ENCODE results near the gene AZU1.

The AZU1 gene, protein sequence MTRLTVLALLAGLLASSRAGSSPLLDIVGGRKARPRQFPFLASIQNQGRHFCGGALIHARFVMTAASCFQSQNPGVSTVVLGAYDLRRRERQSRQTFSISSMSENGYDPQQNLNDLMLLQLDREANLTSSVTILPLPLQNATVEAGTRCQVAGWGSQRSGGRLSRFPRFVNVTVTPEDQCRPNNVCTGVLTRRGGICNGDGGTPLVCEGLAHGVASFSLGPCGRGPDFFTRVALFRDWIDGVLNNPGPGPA

DNA sequence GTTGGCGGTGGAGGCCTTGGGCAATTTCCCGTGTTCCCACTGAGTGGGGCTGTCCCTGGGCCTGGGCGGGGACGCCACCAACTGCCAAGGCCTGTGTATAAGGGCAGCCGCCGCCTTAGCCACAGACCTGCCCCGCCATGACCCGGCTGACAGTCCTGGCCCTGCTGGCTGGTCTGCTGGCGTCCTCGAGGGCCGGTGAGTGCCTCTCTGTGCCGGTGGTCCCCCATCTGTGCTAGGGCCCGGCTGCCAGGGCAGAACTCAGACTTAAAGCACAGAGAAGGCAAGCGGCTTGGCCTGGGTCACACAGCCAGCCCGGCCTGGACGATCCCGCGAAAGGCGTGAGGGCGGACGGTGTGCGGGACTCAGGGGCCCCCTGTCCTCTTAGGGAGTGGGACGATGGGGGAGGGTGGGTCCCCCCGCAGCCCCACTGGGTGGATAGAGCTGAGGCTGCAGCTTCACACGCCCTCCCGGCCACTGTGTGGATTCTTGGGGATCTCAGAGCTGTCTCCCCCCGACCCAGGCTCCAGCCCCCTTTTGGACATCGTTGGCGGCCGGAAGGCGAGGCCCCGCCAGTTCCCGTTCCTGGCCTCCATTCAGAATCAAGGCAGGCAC, at the start of gene AZU1:
TSS of gene AZU1 (plus strand) at position 128 of the 612 bp plus-strand sequence. CDS start at position 138, 10 bp downstream.
- no peak for DNase-seq (ENCODE audit: low spot score)

DNA sequence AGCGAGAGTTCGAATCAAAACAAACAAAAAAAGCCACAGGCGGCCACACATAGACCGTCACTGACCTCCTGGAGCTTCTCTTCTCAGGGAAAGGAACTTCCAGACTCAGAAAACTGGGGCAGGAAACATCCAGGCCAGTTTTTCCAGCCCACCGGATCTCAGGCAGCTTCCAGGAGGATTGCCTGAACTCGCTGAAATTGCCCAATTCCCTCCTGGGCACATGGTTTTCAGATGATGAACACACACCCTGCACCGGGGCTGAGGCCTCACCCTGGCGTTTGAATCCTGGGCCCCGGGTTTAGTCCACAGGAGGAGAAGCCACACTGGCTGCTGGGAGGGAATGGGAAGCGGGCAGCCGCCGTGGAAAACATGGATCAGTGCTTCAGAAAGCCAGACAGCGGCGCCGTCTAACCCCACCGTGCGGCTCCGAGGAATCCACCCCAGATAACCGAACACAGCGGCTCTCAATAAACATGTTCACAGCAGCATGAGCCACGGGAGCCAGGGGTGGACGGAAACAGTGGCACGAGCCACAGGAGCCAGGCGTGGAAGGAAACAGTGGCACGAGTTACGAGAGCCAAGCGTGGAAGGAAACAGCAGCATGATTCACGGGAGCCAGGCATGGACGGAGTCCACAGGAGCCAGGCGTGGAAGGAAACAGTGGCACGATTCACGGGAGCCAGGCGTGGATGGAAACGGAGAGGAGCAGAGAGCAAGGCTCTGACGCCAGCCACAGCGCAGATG, 48.6 kb upstream of the AZU1 start:
- DNase-seq (ENCODE audit: low spot score), result peak; percentile 80

DNA sequence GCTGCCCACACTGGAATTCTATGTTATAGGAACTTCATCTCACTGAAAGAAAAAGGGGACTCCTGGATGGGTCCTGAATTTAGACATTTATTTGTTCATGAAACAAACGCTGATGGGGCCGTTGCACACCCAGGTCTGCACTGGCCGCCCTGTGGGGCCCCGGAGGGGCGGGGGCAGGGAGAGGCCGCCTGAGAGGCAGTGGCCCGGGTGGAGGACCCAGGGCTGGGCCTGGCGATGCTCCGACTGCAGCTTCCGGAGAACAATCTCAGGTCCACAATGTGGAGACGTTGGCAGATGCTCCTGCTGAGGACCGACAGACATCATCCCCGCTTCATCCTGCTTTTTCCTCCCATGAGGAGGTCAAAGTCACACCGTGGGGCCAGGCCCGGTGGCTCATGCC, 46.7 kb upstream of the AZU1 start:
- DNase-seq (ENCODE audit: low spot score), result no peak

DNA sequence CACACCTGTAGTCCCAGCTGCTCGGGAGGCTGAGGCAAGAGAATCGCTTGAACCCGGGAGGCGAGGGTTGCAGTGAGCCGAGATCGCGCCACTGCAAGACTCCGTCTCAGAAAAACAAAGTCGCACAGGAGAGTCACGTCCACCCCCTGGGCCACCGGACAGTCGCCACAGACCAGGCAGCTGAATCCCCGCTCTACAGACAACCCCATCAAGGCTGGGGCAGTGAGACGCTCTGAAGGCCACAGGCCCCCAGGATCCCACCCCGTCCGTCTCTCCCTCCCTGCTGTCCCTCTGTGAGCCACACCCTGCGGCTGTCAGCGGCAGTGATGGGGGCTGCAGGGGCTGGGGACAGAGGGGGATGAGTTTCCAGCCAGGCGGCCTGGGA, 45.8 kb upstream of the AZU1 start:
- no peak for DNase-seq (ENCODE audit: low spot score)

DNA sequence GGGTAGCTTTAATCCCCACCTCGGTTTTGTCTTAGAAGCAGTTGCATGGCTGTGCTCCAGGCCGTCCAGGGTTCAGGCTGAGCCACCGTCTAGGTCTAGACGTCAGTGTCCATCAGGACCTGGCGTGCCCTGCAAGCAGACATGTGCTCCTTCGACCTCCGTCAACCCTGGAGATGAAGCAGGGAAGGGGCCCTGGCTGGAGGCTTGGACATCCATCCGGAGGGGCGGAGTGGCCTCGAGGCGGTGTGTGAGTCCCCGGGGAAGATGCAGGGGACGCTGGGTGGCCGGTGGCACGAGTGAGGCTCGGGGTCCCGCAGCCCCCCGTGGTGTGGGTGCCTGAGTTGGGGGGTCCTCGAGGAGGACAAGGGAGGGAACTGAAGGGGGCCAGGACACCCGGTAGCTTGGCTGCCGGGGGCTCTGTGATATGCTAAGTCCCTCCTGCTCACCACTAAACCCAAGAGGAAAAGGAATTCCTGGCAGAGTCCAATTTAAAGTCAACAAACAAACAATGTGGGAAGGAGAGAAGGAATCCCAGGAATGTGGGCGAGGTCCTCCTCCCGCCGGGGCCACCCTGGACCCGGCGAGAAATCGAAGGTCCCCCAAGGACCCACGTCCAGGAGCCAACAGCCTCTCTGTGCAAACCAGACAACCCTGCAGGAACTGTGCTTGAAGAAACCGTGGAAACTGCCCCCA, 45.3 kb upstream of the AZU1 start:
- peak; percentile 70 for DNase-seq (ENCODE audit: low spot score)

DNA sequence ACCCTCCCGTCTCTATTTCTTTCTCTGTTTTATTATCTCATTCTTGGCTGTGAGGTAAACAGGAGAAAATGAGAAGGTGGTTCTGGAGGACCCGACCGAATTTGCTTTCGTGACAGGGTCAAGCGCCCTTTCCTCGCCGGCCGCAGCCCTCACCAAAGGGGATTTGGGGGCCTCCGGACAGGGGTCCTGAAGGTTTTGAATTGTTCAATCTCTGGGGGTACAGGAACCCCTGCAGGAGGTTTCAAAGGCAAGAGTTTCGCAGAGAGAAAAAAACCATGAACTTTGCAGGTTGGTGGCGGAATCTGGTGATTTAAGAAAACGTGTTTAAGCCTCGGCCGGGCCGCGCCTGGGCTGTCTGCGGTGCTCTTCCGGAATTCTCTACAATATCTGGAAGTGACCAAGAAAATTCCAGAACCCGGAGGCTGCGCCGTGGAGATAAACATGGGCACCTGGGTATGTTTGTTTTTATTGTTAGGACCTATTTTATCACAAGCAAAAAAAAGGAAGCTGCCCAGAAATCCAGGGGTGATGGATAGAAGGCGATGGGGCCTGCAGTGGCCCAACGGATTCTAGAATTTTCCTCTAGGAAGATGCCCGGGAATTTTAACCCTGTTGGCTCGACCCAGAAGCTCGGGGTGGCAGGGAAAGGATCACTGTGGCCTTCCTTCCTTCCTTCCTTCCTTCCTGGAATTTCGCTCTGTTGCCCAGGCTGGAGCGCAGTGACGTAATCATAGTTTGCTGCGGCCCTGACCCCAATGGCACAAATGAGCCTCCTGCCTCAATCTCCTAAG, 44.6 kb upstream of the AZU1 start:
- DNase-seq (ENCODE audit: low spot score), result no peak

DNA sequence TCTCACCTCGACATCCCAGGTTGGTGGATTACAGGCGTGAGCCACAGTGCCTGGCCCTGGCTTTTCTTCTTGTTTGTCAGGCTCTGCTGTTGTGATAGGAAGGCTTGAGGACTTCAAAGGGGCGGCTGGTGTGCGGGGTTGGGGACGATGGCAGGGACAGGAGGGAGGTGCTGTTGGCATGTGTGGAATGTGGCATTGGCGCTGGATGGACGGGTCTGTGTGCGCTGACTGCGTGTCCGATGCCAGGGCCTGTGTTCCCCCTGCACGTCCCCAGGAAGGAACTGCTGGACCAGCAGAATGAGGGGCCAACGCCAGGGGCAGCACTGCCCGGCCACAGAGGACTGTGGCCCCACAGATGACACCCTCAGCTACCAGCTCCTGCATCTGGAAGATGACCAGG, 43.1 kb upstream of the AZU1 start:
- no peak for DNase-seq (ENCODE audit: low spot score)

DNA sequence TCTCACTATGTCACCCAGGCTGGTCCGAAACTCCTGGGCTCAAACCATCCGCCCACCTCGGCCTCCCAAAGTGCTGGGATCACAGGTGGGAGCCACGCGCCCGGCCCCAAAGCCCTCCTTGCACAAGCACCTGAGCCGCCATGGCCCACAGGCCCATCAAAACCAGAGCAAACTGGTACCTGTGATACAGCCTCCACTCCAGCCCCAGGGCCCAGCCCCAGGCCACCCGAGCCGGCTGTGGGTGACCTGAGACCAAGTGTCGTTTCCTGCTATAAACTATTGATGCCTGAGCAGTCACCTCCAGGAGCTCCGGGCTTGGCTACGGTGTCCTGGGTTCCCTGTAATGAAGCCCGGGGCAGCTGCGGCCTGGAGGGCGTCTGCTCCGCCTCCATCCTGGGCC, 40.1 kb upstream of the AZU1 start:
- no peak for DNase-seq (ENCODE audit: low spot score)

DNA sequence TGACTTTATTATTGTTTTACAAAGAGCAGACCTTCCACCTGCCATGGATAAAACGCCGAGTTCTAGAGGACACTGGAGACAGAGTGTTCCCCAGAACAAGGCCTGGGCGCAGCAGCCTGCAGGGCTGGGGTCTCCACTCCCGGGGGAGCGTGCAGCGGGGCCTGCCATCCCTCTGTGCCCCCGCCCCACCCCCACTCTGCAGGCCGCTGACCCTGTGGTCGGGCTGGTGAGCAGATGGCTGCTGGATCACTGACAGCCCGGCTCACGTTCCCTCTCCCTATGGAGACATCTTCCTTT, 39.0 kb upstream of the AZU1 start:
- no peak for DNase-seq (ENCODE audit: low spot score)

DNA sequence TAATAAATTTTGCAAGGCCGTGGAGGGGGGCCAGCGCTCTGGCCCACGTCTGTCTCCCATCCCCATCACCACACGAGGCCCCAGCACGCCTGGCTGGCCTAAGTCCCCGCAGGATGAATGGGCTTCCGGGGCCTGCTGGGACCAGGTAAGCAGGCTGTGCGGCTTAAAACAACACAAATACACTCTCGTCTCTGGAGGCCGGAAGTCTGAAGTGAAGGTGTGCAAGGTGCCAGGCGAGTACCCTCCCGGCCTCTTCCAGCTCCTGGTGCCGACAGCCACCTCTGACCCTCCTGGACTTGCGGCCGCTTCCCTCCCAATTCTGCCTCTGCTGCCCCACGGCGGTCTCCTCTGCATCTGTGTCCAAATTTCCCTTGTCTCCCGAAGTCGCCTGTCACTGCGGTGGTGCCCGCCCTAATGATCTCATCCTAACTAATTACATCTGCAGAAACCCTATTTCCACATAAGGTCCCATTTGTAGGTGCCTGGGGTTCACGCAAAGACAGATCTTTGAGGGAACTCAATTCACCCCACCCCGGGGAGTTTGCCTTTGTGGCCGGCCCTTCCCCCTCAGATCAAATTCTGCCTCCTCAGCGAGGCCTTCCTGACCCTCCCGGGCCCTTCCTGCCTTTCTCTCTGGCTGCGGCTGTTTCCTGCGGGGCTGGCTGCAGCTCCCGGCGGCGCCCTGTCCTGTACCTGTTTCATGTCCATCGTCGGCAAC, 38.5 kb upstream of the AZU1 start:
- no peak for DNase-seq (ENCODE audit: low spot score)

DNA sequence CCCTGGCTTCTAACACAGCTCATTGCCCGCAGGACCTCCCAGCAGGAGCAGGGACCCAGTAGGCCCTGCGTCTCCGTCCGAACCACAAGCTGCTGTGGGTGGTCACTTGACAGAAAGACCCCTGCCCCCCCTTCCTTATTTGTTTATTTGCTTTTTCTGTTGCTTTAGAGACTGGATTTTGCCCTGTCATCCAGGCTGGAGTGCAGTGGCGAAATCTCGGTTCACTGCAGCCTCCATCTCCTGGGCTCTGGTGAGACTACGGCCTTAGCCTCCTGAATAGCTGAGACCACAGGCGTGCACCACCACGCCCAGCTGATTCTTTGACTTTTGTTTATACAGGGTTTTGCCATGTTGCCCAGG, 38.0 kb upstream of the AZU1 start:
- DNase-seq (ENCODE audit: low spot score), result no peak

DNA sequence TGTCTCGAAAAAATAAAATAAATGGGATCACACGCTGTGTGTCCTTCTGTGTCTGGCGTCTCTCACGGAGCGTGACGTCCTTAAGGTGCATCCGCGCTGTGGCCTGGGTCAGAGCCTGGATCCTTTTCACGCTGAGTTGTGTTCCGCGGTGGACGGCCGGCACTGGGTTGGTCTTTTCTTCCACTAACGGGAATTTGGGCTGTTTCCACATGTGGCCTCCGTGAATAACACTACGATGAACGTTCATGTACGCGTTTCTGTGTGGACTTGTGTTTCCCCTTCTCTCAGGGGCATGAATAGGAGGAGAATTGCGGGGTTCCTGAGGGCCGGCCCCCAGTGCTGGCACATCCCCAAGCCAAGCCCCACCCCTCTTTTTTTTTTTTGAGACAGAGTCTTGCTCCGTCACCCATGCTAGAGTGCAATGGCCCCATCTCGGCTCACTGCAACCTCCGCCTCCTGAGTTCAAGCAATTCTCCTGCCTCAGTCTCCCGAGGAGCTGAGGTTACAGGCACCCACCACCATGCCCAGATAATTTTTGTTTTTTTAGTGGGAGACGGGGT, 36.5 kb upstream of the AZU1 start:
- no peak for DNase-seq (ENCODE audit: low spot score)

DNA sequence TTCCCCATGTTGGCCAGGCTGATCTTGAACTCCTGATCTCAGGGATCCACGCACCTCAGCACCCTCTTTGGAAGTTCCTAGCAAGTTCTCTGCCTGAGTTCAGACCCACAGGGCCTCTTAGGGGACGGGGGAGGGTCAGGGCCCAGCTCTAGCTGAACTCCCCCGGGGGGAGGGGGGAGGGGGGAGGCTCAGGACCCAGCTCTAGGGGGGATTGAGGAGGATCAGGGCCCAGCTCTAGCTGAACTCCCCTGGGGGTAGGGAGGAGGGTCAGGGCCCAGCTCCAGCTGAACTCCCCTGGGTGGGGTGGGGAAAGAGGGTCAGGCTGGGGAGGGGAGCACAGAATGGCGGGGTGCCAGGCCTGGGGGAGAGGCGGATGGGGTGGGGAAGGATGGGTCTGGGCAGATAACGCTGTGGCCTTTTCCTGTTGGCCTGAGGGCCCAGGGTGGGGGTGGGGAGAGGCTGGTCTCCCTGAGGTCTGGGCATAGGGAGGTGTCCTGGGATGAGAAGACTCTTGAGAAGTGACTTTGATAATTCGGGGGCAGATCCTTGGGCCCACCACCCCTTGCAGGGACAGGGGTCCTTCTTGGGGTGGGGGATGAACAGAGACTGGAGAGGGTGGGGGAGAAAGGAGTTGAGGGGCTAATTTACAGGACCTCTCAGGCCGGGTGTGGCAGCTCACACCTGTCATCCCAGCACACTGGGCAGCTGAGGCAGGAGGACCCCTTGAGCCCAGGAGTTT, 35.9 kb upstream of the AZU1 start:
- DNase-seq (ENCODE audit: low spot score), result no peak

DNA sequence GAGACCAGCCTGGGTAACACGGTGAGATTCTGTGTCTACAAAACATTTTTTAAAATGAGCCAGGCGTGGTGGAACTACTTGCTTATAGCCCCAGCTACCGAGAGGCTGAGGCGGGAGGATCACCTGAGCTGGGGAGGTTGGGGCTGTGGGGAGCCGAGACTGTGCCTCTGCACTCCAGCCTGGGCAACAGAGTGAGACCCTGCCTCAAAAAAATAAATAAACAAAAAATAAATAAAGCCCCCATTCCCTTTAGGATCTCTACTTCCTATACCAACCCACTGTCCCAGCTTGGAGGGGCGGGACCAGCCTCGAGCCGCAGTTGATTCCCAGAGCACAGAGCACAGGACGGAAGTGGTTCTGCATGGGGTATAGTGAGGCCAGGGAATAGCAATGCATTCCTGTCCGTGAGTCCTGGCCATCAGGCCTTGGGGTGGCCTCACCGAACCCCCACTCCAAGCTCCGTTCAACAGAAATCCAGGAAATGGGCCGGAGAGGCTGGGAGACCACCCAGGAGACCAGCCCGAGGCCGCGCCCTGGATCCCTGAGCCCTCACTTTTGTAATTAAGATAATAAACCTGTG, 35.2 kb upstream of the AZU1 start:
- DNase-seq (ENCODE audit: low spot score), result no peak

DNA sequence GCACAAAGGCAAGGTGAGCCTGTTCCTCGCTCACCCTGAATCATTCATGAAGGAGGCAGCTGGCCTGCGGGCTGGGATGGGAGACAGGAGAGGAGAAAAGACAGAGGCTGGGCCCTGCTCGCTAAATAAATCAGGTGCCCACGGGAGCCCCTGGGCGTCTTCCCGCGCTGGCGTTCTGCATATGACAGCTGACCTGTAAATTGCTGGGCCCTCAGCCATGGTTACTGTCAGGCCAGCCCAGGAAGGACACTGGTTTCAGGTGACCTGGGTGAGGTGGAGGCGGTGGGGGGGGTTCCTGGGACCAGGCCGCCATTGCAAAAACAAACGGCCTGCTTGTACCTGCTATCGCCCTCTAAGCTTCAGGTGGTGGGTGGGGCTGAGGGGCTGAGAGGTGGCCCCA, 33.8 kb upstream of the AZU1 start:
- no peak for DNase-seq (ENCODE audit: low spot score)

DNA sequence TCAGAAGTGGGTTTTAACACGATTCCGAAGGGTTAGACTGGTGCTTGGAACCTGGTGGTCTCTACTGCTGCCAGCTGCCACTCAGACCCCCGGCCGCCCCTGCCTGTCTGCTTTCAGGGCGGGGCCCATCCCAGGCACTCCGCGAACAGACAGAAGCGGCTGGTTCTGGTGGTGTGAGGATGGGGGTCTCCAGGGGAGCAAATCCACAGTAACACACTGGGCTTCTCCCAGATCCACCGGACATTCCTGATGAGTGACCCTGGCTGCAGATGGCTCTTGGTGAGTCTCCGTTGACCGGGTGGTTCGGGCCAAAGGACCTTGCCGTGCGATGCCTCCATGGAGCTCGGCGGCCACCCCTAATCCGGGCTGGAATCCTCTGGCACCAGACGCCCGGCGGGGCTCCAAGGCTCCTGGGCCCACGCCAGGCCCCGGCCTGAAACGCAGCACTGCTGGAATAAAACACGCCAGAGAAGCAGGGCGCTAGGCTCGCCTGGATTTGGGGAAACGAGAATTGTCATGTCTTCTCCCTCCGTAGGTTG, 32.5 kb upstream of the AZU1 start:
- no peak for DNase-seq (ENCODE audit: low spot score)

DNA sequence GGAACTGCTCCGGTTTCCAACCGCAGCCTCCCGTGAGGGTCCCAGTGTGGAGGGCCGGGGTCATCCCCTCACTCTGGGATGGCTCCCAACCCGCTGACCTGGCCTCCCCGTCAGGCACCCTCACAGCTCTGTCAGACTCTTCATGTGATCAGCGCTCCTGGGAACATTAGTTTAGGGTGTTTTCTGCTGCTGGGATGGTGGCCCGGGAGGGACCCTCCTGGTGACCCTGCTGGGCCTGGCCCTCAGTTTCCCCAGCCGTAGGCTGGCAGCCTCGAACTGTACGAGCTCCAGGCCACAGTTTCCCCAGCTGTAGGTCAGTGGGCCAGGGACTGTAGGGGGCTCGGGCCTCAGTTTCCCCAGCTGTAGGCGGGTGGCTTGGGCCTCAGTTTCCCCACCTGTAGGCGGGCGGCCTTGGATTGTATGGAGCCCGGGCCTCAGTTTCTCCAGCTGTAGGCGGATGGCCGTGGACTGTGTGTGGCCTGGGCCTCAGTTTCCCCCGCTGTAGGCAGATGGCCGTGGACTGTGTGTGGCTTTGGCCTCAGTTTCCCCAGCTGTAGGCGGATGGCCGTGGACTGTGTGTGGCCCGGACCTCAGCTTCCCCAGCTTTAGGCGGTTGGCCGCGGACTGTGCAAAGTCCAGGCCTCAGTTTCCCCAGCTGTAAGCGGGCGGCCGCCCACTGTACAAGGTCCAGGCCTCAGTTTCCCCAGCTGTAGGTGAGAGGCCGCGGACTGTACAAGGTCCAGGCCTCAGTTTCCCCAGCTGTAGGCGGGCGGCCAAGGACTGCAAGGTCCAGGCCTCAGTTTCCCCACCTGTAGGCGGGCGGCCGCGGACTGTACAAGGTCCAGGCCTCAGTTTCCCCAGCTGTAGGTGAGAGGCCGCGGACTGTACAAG, 31.7 kb upstream of the AZU1 start:
- DNase-seq (ENCODE audit: low spot score), result no peak

DNA sequence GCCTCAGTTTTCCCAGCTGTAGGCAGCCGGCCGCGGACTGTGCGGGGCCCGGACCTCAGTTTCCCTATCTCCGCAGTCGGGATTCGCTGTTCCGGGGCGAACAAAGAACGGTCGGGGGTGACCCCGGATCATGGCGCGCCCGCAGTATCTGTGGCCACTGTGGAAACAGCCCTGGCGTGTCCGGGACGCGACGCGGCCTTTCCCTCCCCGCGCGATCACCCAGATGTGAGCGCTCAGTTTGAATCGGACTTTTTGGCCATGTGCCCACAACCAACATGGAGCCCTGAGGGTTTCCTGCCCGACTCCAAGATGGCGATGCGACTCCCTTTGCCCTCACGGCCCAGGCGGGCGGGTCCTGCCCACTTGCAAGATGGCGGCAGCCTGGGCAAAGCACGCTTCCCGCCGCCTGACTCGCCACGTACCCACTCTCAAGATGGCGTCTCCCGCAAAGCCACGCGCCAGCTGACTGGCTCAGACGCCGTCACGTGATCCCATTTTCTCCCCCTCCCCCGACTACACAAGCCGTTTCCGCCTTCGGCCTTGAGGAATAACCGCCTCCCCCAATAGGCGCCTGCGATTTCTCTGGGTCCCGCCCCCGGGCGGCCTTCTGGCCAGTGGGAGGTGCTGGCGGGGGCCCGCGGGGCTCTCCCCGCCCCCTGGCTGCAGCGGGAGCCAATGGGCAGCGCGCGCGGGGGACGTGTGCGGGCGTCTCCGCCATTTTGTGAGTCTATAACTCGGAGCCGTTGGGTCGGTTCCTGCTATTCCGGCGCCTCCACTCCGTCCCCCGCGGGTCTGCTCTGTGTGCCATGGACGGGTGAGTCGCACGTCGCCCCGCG, 30.7 kb upstream of the AZU1 start, which contains the start of gene PTBP1:
TSS of gene PTBP1 (plus strand) at position 761 of the 836 bp plus-strand sequence. CDS start at position 807, 46 bp downstream.
- DNase-seq (ENCODE audit: low spot score), result peak; percentile 99
